NCI-H2081 (cell line): ENCODE data around the gene NT5DC3.
"Not testable (repeated sequence)": the region's sequence is repeated elsewhere in the genome, so short reads cannot be mapped to it uniquely, and the experiment has no call there.

ENCODE experiments used
- DNase-seq, 2 experiments: peaks; one replicate each; lab custom pipeline; 2025; lab: John Stamatoyannopoulos, UW

NT5DC3 gene

DNA sequence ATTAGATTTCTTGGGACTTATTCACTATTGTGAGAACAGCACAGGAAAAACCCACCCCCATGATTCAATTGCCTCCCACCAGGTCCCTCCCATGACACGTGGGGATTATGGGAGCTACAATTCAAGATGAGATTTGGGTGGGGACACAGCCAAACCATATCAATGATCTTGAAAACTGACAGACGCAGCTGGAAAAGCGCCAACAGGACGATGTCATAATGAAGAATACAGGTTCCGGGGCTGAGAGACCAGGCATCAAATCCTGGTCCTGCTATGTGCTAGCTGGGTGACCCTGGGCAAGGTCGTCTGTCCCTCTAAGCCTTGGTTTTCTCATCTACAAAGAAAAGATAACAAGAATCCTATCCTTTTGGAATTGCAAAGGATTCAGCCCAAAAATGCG is 31.4 kb downstream of the NT5DC3 start:
- DNase-seq, result not testable (repeated sequence)

DNA sequence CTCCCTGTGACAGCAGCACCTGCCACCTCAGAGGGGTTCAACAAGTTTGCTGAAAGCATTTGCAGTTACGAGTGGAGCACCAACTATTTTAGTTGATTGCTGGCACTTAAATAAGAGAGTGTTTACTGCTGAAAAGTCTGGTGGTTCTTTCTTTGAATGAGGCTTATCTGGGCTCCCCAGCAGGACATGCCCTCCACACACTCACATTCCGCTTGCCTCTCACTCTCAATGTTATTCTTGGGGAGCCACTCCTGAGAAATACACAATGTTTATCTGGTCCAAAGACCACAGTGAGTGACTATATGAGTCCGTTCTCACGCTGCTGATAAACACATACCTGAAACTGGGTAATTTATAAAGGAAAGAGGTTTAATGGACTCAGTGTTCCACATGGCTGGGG is 31.9 kb downstream of the NT5DC3 start:
- DNase-seq, result no peak

DNA sequence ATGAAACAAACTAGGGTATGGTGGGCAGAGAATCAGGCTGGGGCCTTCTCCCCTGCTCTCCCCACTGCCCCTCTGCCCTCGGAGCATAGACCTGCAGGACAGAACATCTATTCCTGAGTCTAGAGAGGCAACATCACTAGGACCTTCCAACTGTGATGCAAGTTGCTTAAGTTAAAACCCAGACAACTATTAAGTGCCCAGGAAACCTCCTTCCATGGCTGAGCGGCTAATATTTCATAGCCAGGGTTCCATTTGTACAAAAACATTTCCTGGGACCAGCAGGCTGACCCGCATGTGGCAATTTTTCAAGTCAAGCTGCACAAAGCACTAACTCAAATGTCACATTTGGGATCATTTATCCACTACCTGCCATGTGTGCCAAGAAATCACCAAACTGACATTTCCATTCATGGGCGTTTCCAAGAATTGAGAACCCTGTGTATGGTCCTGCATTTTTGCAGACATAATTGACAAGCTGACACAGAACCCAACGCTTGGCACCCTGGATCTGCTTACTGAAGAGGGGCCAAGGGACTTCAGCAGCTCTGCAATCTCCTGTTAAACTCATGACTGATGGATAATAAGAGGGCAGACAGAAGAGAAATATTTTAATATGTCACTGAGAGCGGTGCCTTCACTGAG is 32.7 kb downstream of the NT5DC3 start:
- no peak for DNase-seq

DNA sequence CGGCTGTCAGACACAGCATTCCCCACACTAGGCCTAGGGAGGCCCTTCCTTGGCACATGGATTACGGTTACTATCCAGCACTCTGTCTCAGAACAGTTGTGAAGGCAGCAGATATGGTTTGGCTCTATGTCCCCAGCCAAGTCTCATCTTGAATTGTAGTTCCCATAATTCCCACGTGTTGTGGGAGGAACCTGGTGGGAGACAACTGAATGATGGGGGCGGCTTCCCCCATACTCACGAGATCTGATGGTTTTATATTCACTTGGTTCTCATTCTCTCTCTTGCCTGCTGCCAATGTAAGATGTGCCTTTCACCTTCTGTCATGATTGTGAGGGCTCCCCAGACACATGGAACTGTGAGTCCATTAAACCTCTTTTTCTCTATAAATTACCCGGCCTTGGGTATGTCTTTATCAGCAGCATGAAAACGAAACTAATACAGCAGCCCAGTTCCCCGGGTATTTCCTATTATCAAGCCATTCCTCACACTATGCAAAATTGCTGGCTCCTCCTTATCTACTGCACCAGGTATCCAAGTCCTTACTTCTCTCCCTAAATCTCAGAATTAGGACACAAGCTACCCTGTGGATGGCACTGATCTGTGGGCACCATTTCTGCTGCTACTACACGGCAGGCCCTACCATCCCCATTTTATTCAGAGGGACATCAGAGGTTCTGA is 33.3 kb downstream of the NT5DC3 start:
- no peak for DNase-seq

DNA sequence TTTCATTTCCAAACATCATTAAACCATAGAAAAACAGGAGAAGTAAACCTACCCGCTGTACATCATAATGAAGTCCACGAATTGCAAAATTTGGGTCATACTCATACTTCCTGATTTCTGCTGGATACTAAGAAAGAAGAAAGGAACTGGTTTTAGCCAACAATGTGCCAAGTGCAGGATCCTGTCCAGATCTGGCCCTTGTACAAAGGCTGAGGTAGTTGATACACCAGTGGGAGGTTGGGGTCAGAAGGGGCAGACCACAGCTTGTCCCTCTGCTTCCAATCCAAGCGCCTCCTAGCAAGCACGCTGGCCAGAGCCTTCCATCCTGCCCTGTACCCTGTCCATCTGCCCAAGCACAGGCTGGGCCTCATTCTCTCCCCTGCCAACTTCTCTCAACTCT is 34.2 kb downstream of the NT5DC3 start:
- DNase-seq, result no peak

DNA sequence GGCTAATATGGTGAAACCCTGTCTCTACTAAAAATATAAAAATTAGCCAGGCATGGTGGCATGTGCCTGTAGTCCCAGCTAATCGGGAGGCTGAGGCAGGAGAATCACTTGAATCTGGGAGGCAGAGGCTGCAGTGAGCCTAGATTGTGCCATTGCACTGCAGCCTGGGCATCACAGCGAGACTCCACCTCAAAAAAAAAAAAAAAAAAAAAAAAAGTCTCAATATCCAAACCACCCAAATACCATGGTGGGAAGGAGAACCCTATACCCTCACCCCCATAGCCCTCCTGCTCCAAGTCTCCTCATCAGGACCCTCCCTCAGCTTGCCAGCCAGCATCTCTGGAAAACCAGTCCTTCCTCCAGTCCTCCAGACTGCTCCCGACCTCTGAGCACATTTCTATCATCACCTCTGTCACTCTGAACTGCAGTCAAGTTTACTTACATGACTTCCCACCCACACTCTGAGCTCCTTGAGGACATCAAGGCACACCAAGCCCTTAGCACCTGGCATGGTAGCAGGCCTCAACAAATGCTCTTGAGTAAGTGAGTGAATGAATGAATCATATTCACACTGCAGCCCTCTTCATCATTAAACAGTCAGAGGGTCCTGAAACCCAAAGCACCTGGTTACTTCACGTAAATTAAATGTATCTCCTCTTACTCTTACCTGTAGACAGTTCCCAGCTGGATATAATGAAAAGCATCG is 35.2 kb downstream of the NT5DC3 start:
- no peak for DNase-seq

DNA sequence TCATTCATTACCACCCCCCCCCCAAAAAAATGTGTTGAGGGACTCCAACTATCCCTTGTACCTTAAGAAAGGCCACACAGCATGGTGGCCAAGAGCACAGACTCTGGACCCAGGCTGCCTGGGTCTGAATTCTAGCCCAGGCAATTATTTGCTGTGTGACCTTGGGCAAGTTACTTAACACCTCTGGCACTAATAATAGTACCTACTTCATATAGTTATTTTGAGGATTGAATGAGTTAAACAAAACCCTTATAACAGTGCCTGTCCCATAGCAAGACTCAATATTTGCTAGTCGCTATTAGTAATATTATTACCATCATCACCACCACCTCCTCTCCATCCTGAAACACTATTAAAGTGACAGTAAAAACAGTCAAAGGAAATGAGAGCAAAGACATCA is 37.2 kb downstream of the NT5DC3 start:
- no peak for DNase-seq

DNA sequence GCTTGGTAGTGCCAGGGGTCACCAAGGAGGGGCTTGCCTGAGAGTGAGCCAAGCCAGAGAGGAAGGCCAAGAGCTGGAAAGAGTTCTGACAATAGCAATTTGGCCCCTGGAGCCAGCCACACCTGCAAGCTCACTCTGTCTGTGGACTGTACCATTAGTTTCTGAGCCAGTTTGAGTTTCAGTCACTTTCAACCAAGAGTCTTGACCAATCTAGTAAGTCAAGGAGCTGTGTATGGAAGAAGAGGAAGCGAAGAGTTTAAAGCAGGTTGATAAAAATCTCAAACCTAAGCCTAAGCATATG is 38.5 kb downstream of the NT5DC3 start:
- no peak for DNase-seq

DNA sequence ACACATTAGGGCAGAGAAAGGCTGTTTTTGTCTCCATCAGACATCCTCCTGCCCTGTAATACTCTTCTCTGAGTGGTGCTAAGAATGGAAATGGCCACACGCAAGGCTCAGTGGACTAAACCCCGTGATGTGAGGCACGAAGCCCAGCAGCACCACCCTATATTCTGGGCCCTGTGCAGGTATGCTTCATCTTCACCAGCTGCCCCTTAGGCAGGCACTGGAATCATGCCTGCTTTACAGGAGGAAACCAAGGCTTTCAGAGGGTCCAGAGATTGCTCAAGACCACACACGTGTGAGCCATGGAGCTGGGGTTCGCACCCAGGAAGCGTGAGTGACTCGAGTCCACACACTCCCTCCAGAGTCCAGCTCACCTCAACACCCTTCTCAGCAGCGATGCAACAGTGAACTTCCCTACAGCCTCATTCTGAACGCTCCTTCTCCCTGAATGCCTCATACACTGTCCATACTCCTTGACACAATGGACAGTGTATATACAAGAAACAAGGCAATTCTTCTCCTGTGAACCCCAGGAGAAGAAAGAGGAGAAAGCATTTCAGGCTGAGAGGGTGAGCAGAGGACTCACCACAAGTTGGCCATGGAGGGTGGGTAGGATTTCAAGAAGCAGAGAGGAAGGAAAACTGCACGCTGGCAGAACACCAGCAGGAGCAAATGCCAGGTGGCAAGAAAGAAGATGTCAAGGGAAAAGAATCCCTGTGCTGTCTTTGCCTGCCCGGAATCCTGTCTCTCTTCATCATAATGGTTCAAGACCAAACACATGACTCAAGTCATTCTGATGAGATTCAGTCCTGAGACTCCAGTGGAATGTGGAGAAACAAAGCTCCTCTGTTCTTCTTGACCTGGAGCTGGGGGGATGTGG is 39.1 kb downstream of the NT5DC3 start:
- DNase-seq, result no peak

DNA sequence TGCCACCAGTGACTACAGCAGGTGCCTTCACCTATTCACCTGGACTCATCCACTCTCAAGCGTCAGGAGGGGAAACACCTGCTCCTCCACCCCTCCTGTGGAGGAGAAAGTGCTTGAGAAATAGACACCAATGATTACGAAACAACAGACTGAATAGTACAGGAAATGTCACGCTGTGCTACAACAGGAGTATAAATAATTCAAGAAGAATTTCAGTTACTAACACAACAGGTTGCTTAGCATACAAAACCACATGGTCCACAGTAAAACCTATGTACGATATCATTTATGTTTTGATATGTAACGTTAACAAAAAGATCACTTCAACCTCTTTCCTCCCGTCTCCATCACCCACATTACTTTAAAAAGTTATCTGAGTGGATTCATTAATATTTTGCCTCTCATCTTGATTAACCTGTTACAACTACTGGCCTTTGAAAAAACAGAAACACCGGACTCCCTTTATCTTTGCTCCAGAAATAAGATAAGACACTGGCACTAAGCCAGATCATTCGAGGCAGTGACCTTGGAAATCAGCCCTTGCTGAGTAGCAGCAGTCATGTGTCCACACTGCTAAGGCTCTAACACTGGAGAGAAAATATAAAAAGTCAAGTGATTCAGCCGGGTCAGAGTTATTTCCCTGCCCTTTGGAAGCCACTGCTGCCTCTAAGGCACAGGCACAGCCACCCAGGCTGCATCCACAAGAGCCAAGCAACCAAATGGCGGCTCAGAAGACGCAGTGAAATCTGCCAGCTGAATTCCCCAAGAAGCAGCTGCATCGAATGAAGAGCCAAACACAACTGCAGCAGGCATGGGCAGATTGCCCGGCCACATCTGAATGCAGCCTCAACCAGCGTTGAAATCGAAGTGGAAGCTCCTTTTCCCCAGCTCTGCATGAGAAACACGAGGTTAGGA is 40.9 kb downstream of the NT5DC3 start:
- DNase-seq, result peak; percentile 81 to 95

DNA sequence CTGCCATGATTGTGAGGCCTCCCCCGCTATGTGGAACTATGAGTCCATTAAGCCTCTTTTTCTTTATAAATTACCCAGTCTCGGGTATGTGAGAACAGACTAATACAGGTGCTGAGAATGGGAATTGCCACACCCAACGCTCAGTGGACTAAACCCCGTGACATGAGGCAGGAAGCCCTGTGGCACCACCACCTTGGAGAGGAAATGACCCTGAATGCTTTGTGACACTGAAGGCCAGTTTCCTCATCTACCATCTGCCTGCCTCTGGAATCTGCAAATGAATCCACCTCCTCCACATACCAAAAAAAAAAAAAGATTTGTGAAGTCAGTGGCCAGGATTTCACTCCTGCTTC is 41.6 kb downstream of the NT5DC3 start:
- DNase-seq, result no peak

DNA sequence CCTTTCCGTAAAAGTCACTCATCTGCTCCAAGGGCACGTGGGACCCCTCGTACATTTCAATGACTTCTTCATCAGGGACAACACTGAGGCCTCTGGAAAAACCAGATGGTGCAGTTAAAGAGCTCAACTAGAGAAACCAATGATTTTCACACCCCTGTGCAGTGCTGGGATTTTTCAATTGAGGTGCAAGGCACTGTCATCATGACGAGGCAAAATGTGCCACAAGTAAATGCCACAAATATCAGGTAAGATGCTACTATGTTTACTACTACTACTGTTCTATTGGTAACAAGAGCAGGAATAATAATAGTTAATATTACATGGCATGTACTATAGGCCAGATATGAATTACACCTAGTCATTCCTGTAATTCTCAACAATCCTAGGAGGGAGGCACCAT is 42.4 kb downstream of the NT5DC3 start:
- no peak for DNase-seq

DNA sequence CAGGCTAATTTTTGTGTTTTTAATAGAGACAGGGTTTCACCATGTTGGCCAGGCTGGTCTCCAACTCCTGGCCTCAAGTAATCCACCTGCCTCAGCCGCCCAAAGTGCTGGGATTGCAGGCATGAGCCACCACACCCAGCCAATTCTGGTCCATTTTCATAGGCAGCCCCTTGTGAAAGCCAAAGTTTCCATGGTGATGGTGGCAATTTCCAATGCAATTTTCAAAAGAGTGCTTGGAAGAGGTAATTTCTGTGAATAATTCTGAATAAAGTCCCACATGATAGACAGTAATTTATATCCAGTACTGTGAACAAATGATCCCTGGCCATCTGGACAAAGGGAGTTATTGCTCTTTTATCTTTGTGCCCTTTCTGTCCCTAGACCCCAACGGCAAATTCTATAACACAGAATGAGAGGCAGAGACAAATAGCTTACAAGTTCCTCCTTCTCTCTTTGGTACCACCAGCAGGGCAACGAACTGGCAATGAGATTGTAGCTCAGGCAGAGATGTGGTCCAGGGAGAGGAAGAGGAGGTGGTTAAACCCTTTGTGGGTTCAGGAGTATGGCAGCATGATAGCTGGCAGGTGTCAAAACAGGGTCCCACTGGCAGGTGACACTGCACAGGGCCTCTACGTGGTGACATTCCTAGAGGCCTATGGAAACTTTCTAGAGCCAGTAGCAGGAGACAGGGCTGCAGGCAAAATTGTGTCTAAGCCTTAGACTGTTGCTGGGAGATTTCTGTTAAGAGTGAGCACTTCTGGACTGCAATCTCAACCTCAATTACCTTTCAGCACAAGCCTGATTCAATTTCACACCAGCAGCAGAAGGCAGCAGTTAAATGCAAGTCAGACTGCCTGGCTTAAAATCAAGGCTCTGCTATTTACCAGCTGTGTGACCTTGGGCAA is 46.5 kb downstream of the NT5DC3 start:
- no peak for DNase-seq

DNA sequence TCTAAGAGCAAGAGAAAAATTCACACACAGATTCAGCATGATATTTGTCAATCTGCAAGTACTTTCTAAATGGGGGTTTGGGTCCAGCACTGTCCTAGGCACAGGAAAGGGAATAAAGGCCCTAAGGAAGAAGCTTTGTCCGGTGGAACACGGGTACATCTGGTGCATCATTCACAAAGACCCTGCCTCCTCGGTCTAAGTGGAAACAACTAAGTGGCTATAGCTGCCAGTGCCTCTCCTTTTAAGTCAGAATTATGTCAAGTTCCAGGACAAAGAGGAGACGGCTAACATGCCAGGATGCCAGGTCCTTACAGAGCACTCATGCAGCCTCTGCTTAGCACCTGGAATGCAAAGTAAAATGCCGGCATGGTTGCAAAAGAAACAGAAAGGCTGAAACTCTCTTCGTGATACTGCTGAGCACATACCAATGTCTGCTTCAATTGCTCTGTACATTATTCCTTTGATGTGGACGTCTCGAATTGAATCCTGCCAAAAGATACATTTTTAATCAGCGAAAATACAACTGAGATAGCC is 47.5 kb downstream of the NT5DC3 start:
- DNase-seq, result no peak

DNA sequence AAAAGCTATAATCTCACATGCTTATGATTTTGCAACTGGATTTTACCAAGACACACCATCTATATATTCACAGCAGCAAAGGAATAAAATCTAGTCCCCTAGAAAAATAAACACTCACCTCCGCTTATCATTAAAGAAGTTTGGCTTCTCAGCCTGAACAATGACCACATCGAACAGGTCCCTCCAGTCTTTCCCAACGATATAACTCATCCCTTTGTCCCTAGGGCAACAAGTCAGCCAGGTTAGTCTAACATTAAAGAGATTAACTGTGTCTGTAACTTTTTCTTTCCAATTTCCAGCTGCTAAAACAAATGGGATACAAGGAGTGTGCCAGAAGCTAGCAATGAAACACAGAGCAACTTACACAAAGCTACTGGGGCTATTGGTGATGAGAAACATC is 48.0 kb downstream of the NT5DC3 start:
- no peak for DNase-seq

DNA sequence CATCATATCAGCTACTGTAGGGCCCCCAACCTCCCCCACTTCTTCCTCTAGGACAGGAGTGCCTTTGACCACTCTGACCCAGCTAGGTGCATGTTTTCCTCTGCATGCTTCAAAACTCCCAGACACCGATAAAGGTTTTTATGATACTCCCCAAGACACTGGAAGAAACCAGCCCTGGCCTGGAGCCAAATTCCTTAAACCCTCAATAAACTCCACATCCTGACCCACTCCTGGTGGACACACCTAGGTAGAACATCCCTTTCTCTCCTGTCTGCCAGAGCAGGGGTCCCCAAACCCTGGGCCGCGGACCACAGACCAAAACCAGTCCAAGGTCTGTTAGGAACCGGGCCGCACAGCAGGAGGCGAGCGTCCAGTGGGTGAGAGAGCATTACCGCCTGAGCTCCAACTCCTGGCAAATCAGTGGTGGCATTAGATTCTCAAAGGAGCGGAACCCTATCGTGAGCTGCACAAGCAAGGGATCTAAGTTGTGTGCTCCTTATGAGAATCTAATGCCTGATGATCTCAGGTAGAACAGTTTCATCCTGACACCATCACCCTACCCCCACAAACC is 49.6 kb downstream of the NT5DC3 start:
- no peak for DNase-seq

DNA sequence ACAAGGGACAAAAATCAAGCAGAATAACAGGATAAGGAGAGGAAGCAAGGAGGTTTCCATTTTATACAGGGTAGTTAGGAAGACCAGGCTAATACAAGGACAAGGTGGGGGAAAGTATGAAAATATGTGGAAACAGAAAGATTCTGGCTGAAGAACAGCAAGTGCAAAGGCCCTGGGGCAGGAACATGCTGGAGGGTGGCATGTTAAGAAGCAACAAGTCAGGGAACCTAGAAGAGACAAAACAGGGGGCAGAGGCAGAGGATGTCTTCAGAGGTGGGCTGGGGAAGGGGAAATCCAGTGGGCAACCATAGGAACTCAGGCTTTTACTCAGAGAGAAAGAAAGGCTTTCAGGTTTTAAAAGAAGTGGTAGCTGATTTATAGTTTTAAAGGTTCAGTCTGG is 54.8 kb downstream of the NT5DC3 start:
- no peak for DNase-seq

DNA sequence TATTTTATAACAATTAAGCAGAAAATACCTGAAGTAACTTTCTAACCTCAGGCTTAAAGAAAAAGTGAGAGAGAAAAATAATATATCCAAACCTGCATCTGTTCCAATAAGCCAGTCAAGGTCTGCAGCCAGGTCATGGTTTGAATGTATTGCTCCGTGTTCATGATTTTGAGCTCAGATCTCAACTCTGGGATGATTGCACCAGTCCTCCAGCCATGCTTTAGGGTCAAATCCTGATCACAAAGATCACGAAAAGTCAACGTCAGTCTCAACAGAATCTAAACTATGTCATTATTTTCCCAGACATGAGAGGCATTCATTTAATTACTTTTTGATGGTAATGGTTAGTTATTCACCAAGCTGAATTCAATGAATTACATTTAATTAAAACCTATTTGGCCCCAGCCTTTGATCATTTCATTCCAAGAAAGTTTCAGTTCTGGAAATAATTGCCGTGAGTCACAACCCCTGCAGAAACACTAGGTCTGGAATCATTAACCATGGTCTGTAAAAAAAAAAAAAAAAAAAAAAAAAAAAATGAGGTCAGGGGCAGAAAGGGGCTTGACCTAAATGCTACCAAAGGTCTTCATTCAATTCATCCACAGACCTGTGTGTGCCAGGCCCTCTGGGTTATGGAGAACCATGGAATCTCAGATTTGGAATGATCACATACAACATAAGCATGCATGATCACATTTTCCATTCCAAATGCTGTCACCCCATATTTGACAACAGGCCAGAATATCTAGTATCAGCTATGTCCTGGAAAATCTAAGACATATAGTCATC is 55.6 kb downstream of the NT5DC3 start:
- no peak for DNase-seq
